HG03095 (cell line): ENCODE data around the gene CYB561D2.

Experiments
- ATAC-seq: cut with Tn5 transposase; IDR thresholded peaks from one replicate; pipeline ENCODE4 v1.9.1; 2021; ENCODE audit warnings: moderate library complexity; ENCODE audit not compliant: unreplicated experiment

The CYB561D2 gene

GRCh38 chr3:50323092-50323600 lies 27.5 kb upstream of the CYB561D2 start:
- no peak for ATAC-seq

- ATAC-seq = no peak
Measured at GRCh38 chr3:50323614-50324199, 27.0 kb upstream of the CYB561D2 start.

DNA sequence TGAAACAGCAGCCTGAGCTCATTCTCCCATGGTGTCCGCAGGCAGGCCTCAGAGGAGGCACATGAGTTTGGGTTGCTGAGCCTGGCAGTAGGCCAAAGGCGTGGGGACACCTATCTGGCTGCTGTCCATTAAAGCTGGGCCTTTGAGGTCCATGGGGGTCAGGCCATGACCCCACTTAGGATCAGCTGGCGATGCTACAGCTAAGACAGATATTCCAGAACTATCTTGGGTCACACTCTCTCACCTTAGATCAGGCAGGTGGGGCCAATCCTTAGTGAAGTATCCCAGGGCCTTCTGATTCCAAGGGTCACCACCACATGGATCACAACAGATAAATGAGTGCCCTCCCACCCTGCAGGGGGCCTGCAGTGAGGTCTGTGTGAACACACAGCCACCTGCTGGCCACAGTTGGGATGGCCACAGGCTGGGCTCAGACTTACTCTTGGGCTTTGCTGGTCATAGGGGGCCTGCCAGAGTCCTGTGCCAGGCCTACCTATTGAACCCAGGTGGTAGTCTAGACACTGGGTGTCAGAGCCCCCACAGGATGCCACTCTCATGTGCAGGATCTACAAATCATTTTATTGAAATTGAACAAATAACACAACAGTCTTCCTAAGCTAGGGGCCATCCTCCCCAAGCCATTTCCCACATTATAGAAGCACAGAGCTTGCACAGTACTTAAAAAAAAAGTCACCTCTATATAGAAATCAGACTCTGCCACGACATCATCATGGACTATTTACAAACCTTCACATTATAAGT lies 26.1 kb upstream of the CYB561D2 start:
- ATAC-seq = no peak

- no peak for ATAC-seq
Measured at GRCh38 chr3:50325113-50325480, 25.6 kb upstream of the CYB561D2 start.

DNA sequence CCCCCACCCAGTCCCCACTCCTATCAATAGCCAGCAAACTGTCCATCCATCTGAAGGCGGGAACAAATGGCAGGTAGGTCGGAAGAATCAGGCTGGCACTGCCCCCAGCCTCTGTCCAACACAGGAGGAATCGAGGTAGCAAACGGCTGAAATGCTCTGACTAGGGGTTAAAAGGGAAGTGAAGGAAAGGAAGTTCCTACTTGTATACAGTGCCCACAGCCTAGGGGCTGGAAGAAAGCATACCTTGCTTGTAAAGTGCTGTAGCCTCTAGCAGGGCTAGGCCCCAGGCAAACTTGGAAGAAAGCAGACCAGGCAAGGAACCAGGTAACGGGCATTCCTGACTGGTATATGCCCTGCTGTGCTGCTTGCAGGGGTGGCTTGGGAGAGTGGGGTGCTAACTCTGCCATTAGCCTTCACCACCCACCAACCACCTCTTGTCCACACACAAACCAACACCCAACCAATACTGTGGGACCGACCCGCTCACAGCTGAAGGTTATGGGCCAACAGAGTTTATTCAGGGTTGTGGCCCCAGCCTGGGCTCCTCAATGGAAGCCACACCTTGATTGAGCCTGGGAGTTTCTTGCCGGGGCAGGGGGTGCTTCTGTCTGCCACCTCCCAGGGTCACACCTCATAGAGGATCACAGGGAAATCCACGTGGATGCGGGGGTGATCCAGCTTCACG lies 25.0 kb upstream of the CYB561D2 start:
- no peak for ATAC-seq

GRCh38 chr3:50326182-50326541 lies 24.5 kb upstream of the CYB561D2 start:
- no peak for ATAC-seq

DNA sequence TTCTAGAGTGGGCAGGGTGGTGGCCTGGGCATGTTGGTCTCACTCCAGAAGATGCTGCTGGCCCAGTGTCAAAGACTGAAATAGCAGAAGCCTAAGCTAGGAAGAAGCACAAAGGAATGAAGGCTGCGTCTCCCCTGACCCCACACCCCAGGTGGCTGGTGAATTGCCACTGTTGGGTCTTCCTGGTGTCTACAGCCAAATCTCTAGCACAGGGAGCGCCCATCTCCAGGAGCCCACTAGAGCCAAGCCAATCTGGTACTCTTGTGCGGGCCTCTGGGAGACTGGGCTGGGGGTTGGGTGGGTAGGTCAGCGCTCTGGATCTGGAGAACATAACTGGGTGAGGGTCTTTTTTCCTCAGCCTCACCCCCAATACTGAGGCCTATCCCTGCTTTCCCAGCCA lies 23.5 kb upstream of the CYB561D2 start:
- no peak for ATAC-seq

DNA sequence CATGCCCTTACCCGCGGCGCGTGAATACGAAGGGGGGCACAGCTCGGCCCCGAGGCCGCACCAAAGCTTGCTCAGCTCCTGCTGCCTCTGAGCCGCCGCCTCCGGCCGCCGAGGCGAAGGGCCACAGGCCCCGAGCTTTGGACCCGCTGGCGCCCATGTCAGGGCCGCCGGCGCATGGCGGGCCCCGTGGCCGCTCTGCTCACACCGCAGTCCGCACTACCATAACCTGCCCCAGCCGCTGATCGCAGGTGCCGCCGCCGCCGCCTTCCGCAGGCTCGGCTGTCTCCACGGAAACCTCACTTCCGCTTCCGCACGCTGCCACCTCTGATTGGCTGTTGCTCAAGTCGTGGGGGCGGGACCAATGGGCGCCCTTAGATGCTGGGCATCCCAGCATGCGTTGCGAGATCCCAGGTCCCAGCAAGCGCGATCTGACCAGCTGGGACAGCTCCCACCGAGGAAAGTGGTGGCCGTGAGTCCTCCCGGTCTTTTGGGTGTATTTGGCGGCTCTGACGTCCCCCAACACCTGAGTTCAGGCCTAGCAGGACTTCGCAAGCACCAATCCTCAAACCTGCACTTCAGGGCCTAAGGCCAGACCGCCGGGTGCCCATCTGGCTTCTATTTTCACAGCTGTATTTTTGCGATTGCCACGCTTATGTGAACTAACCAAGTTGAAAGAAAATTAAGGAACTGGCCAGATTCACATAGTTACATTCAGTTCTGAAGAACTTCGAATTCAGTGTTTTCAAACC lies 22.5 kb upstream of the CYB561D2 start, which contains the start of gene TUSC2:
TUSC2 (minus strand) TSS at position 281 of the 749 bp plus-strand sequence; CDS start at position 157, 124 bp downstream.
- ATAC-seq = peak; percentile 79

- no peak for ATAC-seq
Measured at GRCh38 chr3:50330330-50330729, 20.3 kb upstream of the CYB561D2 start.

DNA sequence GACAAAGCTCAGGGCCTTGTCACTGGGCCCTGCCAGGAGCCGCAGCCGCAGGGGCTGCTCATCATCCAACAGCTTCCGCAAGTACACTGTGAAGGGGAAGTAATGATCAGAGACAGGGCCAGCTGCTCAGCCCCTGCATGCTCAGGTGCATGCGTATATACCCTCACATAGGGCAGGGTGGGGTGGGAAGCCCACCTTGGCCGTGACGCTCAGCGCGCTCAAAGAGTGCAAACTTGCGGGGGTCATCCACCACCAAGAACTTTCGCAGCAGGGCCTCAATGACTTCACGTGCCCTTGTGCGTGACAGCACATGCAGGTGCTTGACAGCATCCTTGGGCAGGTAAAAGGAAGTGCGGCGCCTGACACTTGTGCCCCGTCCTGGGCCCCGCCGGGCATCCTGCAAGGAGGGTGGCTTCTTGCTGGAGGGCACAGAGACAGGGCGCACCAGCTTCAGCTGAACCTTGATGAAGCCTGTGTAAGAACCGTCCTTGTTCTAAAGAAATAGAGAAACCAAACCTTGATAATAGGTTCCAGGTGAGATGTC lies 19.2 kb upstream of the CYB561D2 start:
- no peak for ATAC-seq

DNA sequence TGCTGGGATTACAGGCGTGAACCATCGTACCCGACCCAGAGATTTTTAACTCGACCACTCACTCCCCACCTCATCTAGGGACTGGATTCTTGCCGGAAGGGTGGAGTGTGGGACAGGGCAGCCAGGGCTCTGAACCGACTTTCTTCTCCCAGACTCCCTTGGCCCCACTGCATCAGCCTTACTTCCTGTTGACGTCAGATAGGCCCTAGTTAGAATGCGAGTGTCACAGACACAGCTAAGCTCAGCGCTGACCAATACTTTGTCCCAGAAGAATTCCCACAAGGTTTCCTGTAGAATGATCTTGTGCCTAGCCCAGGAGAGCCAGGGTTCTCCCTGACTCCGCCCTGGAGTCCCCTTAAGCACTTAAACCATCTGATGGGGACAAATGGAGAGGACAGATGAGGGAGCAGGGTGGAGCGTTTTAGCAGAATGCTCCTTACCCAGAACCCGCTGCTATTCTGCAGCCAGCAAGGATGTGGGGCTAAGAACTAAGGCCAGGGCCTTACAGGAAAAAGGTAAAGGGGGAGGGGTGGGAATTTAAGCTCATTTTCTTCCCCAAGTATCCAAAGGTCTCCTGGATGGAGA lies 16.8 kb upstream of the CYB561D2 start:
- ATAC-seq = no peak

DNA sequence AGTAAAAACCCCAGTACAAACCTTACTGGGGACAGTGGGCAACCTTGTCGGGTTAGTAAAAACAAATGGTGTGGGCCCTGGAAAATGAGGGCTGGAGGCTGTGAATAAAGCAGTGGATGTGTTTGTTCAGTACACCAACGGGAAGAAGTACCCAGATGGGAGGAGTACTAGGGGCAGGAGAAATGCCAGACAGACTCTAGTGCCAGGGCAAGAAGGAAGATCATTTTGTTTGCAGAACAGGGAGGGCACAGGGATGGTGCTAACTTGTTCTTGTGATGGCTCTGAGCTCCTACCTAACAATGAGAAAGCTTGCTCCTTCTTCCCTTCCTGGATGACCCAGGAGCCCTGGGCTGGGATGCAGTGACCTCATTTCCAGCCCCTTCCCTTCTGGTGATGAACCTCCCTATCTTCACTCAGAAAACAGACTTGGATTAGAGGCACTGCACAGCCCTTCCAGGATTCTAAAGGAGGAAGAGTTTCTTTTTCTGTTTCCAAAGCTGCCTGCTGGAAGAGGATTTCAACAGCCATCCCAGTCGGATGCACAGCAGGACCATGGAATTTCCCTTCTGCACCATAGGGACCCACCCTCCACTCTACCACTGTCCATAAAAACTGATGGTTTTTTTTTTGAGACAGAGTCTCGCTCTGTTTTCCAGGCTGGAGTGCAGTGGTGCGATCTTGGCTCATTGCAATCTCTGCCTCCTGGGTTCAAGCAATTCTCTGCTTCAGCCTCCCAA lies 16.2 kb upstream of the CYB561D2 start:
- no peak for ATAC-seq

- peak; percentile 23 for ATAC-seq
Measured at GRCh38 chr3:50336452-50337174, 14.0 kb upstream of the CYB561D2 start.

DNA sequence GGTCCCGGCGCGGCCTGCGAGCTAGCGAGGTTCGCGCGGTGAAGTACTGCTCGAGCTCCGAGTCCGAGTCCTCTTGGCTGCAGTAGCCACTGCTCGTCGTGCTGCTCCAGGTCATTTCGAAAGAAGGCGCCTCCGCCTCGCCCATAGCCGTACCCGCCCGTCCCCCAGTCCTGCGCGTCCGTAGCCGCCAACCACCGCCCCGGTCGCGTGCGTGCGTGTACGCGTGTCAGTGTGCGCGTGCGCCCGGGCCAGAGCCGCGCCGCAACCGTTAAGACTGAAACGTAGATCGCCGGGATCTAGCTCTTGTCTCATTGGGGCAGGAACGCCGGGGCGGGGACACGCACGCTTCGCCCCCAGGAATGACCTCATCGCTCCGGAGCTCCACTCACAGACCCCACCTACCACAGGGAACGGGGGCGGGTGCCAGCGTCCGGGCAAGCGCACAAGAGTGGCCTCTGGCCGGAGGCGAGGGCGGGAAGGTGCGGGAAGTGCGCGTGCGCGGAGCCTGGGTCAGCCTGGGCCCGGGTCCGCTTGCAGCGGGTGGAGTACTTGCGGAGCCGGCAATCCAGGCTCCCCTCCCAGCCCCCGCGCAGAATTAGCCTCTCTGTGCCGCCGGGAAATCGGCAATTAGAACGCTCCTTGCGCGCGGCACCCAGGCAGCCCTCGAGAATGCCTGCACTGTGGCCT lies 13.3 kb upstream of the CYB561D2 start:
- ATAC-seq = peak; percentile 64

DNA sequence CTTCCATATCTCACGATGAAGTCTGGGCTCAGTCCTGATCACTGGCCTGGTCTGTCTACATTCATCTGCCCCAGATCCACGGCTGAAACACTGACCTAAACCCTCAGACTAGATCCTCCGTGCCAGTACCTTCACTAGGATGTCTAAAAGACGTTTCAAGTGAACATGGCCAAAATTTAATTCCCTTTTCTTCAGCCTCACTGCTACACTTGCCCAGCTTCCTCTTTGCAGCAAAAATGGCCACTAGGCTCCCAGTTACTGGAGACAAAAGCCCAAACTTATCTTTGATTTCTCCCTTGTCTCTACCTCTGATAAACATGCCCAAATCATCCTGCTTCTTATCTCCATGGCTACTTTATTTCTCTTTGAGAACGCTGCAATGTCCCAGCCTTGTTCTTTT lies 11.7 kb upstream of the CYB561D2 start:
- no peak for ATAC-seq

- ATAC-seq = no peak
Measured at GRCh38 chr3:50339485-50340146, 11.0 kb upstream of the CYB561D2 start.

- no peak for ATAC-seq
Measured at GRCh38 chr3:50340147-50340447, 10.6 kb upstream of the CYB561D2 start.
